HG02840 (cell line): ENCODE data around the gene RAP2B.
"Not testable (repeated sequence)": the region's sequence is repeated elsewhere in the genome, so short reads cannot be mapped to it uniquely, and the experiment has no call there.

Experiments
- ATAC-seq: cut with Tn5 transposase; IDR thresholded peaks from one replicate; pipeline ENCODE4 v1.9.1; 2021; ENCODE audit warnings: mild to moderate bottlenecking, moderate library complexity, moderate number of reproducible peaks; ENCODE audit not compliant: unreplicated experiment, low FRiP score

RAP2B gene

GRCh38 chr3:153161714-153162512, at the start of gene RAP2B:
RAP2B (plus strand) TSS chr3:153162226; CDS start chr3:153162694, 468 bp downstream.
- peak; percentile 52 for ATAC-seq

- ATAC-seq, result no peak
These were observed 48.5 kb upstream of the RAP2B start for GRCh38 chr3:153113541-153113940.

- ATAC-seq, result not testable (repeated sequence)
These were observed 47.8 kb upstream of the RAP2B start for GRCh38 chr3:153114270-153114669.

- ATAC-seq, result no peak
These were observed 46.7 kb upstream of the RAP2B start for GRCh38 chr3:153115326-153115725.

- no peak for ATAC-seq
These were observed 34.2 kb upstream of the RAP2B start for GRCh38 chr3:153127788-153128187.

GRCh38 chr3:153129426-153129825, 32.6 kb upstream of the RAP2B start:
- no peak for ATAC-seq

GRCh38 chr3:153129866-153130265, 32.2 kb upstream of the RAP2B start:
- no peak for ATAC-seq

GRCh38 chr3:153130312-153130977, 31.6 kb upstream of the RAP2B start:
- ATAC-seq, result peak; percentile 82

- ATAC-seq, result no peak
These were observed 24.4 kb upstream of the RAP2B start for GRCh38 chr3:153137626-153138025.

- ATAC-seq, result peak; percentile 64
These were observed 23.5 kb upstream of the RAP2B start for GRCh38 chr3:153138276-153139210.

- ATAC-seq, result no peak
These were observed 19.1 kb upstream of the RAP2B start for GRCh38 chr3:153142961-153143360.

- ATAC-seq, result no peak
These were observed 18.0 kb upstream of the RAP2B start for GRCh38 chr3:153144071-153144470.

GRCh38 chr3:153144779-153145178, 17.2 kb upstream of the RAP2B start:
- no peak for ATAC-seq

GRCh38 chr3:153145454-153145853, 16.6 kb upstream of the RAP2B start:
- ATAC-seq, result no peak

- no peak for ATAC-seq
These were observed 15.6 kb upstream of the RAP2B start for GRCh38 chr3:153146191-153147053.

GRCh38 chr3:153150991-153151390, 11.0 kb upstream of the RAP2B start:
- ATAC-seq, result no peak

GRCh38 chr3:153155786-153156185, 6.2 kb upstream of the RAP2B start:
- ATAC-seq, result not testable (repeated sequence)

- ATAC-seq, result no peak
These were observed 3.8 kb upstream of the RAP2B start for GRCh38 chr3:153158189-153158588.

GRCh38 chr3:153158961-153159735, 2.9 kb upstream of the RAP2B start:
- ATAC-seq, result no peak
